ENCODE measurements around the gene SIGLEC5. TPM values are rescaled to one million over a fixed set of nuclear protein-coding genes. Genes with fewer than 3 reads are reported as not detected.

SIGLEC5 gene
- total RNA-seq, 4 donors from 2014 or later, result 1.1 TPM; not detected in 3

GRCh38 chr19:51586103-51586728, 44.0 kb downstream of the SIGLEC5 start:
- TF ChIP-seq POLR2AphosphoS5 (IDR thresholded peaks at IDR 0.05) (no peak), CTCF (IDR thresholded peaks at IDR 0.05) (no peak), EP300 (IDR thresholded peaks at IDR 0.05; ENCODE audit: low read depth) (no peak), POLR2A (IDR thresholded peaks at IDR 0.05) (no peak)
- H3K36me3 ChIP-seq, result peaks cover 0 to 57% (median 20%) of the 10 kb centered on the region in 4 donors
- H3K27ac ChIP-seq, result no peak overlapping the region

GRCh38 chr19:51576850-51577249, 53.4 kb downstream of the SIGLEC5 start:
- intact Hi-C loops (cut with DNase I; ENCODE audit: low total_unique reads) (no loop called here), in situ Hi-C loops (cut with MboI; ENCODE audit: low pct_ligation_motif_present in 1 of 4, low pct_unique_long_range_greater_than_20kb in 1 of 4, low sequenced_read_pairs in 3 of 4) (no loop called here)
- no peak for DNase-seq
- H3K4me3 ChIP-seq, result no peak overlapping the region
- peaks cover 0 to 31% (median 4%) of the 10 kb centered on the region in 4 donors for H3K36me3 ChIP-seq
- H3K4me1 ChIP-seq, result peaks cover 3 to 10% (median 10%) of the 10 kb centered on the region in 4 donors
- no peaks in the 10 kb centered on the region for H3K27me3 ChIP-seq
- H3K27ac ChIP-seq, result no peak overlapping the region
- 91 to 94% methylated on average over 5 to 6 of the region's 6 CpGs for WGBS, 2 donors (ENCODE audit: low coverage in 1 of 2)
- no peak for TF ChIP-seq EP300 (IDR thresholded peaks at IDR 0.05; ENCODE audit: low read depth)
- TF ChIP-seq POLR2AphosphoS5 (IDR thresholded peaks at IDR 0.05), result no peak
- no peak for TF ChIP-seq CTCF (IDR thresholded peaks at IDR 0.05)
- TF ChIP-seq POLR2A (IDR thresholded peaks at IDR 0.05), result no peak
- no peaks in the 10 kb centered on the region for H3K9me3 ChIP-seq

More at GRCh38 chr19:51586103-51586728, 44.0 kb downstream of the SIGLEC5 start:
- Histone ChIP-seq H3K27me3 (no peaks in the 10 kb centered on the region), H3K9me3 (peaks cover 16 to 29% of the 10 kb centered on the region in 2 donors), H3K4me1 (no peaks in the 10 kb centered on the region), H3K4me3 (no peak overlapping the region)
- intact Hi-C loops (cut with DNase I; ENCODE audit: low total_unique reads), result no loop called here
- in situ Hi-C loops (cut with MboI; ENCODE audit: low pct_ligation_motif_present in 1 of 4, low pct_unique_long_range_greater_than_20kb in 1 of 4, low sequenced_read_pairs in 3 of 4), result no loop called here
- DNase-seq, result no peak
- 97 to 100% methylated on average over 1 of the region's 1 CpG for WGBS, 2 donors (ENCODE audit: low coverage in 1 of 2)

GRCh38 chr19:51573331-51573730, 56.9 kb downstream of the SIGLEC5 start:
- no peak overlapping the region for H3K4me3 ChIP-seq
- no peaks in the 10 kb centered on the region for H3K9me3 ChIP-seq
- in situ Hi-C loops (cut with MboI; ENCODE audit: low pct_ligation_motif_present in 1 of 4, low pct_unique_long_range_greater_than_20kb in 1 of 4, low sequenced_read_pairs in 3 of 4) (no loop called here), intact Hi-C loops (cut with DNase I; ENCODE audit: low total_unique reads) (no loop called here)
- H3K27ac ChIP-seq, result no peak overlapping the region
- TF ChIP-seq CTCF (IDR thresholded peaks at IDR 0.05) (no peak), EP300 (IDR thresholded peaks at IDR 0.05; ENCODE audit: low read depth) (no peak), POLR2AphosphoS5 (IDR thresholded peaks at IDR 0.05) (no peak), POLR2A (IDR thresholded peaks at IDR 0.05) (no peak)
- no peaks in the 10 kb centered on the region for H3K27me3 ChIP-seq
- H3K4me1 ChIP-seq, result peaks cover 6 to 18% (median 13%) of the 10 kb centered on the region in 4 donors
- H3K36me3 ChIP-seq, result peaks cover 0 to 14% (median 4%) of the 10 kb centered on the region in 4 donors
- DNase-seq, result no peak
- WGBS, 2 donors (ENCODE audit: low coverage in 1 of 2), result 93 to 100% methylated on average over 1 to 3 of the region's 3 CpGs

GRCh38 chr19:51572908-51573307, 57.3 kb downstream of the SIGLEC5 start:
- Histone ChIP-seq H3K4me1 (peaks cover 6 to 18% (median 13%) of the 10 kb centered on the region in 4 donors), H3K27ac (no peak overlapping the region), H3K27me3 (no peaks in the 10 kb centered on the region), H3K4me3 (no peak overlapping the region), H3K36me3 (peaks cover 0 to 14% (median 4%) of the 10 kb centered on the region in 4 donors), H3K9me3 (no peaks in the 10 kb centered on the region)
- intact Hi-C loops (cut with DNase I; ENCODE audit: low total_unique reads) (no loop called here), in situ Hi-C loops (cut with MboI; ENCODE audit: low pct_ligation_motif_present in 1 of 4, low pct_unique_long_range_greater_than_20kb in 1 of 4, low sequenced_read_pairs in 3 of 4) (no loop called here)
- WGBS, 2 donors (ENCODE audit: low coverage in 1 of 2), result 80 to 96% methylated on average over 2 to 4 of the region's 4 CpGs
- TF ChIP-seq CTCF (IDR thresholded peaks at IDR 0.05) (no peak), POLR2AphosphoS5 (IDR thresholded peaks at IDR 0.05) (no peak), EP300 (IDR thresholded peaks at IDR 0.05; ENCODE audit: low read depth) (no peak), POLR2A (IDR thresholded peaks at IDR 0.05) (no peak)
- DNase-seq, result no peak
